Vagina (tissue), 2 donors: ENCODE results near the gene DENND1C.

ENCODE experiments used
- CTCF ChIP-seq, 3 experiments: fragments of 450-650 bp in 2 of 3; fragments of 200-600 bp in 1 of 3; sonication (generic) in 1 of 3; IDR thresholded peaks; one replicate each; pipeline ENCODE4 v1.5.1; 2017 to 2019; ENCODE audit warnings: antibody characterized with exemption in 3 of 3, mild to moderate bottlenecking in 2 of 3, moderate library complexity in 2 of 3
- POLR2AphosphoS5 ChIP-seq, 2 donors: sonication (generic); formaldehyde crosslinking; IDR thresholded peaks; one replicate each; pipeline ENCODE4 v1.9.0; 2017; ENCODE audit warnings: antibody characterized with exemption in 2 of 2, mild to moderate bottlenecking in 2 of 2, low read depth in 1 of 2; ENCODE audit not compliant: insufficient read depth in 1 of 2

GRCh38 chr19:6484230-6484629 lies 2.6 kb upstream of the DENND1C start:
- TF ChIP-seq CTCF (IDR thresholded peaks at IDR 0.05) (no peak), POLR2AphosphoS5 (IDR thresholded peaks at IDR 0.05; ENCODE audit: insufficient read depth in 1 of 2, low read depth in 1 of 2) (no peak)
